Measurements from ENCODE around the gene KCNK10. TPM values are rescaled to one million over a fixed set of nuclear protein-coding genes. Genes with fewer than 3 reads are reported as not detected.

KCNK10 gene
- total and polyA plus RNA-seq, 2 donors (not counting 1 experiment from before 2014, with no cell fraction given) = 0.20 TPM; not detected in 1

GRCh38 chr14:88202286-88202685 is 120.8 kb downstream of the KCNK10 start:
- Histone ChIP-seq H3K27me3 (replicated peaks in 1 of 4; ENCODE audit: control extremely low read depth in 1 of 4, control insufficient read depth in 3 of 4, insufficient read depth in 4 of 4, low read length in 3 of 4) (peaks cover 0 to 4% (median 2%) of the 10 kb centered on the region in 4 experiments), H3K9ac (ENCODE audit: low read length) (no peak overlapping the region), H3K4me3 (ENCODE audit: control extremely low read depth in 1 of 5, extremely low read depth in 1 of 5, insufficient read depth in 1 of 5, low read depth in 2 of 5, low read length in 4 of 5) (no peak overlapping the region), H4K20me1 (ENCODE audit: control insufficient read depth, insufficient read depth, low read length, poor library complexity, severe bottlenecking) (no peaks in the 10 kb centered on the region), H3K9me3 (ENCODE audit: control extremely low read depth in 1 of 3, control insufficient read depth in 2 of 3, insufficient read depth in 1 of 3, low read length in 2 of 3) (no peaks in the 10 kb centered on the region), H3K4me1 (ENCODE audit: control insufficient read depth in 2 of 2, insufficient read depth in 2 of 2, low read length in 2 of 2) (no peaks in the 10 kb centered on the region), H2AFZ (ENCODE audit: insufficient read depth, low read depth, low read length, poor library complexity, severe bottlenecking) (no peak overlapping the region), H3K36me3 (replicated peaks in 1 of 2; ENCODE audit: control extremely low read depth in 1 of 2, control insufficient read depth in 1 of 2, extremely low read depth in 1 of 2, insufficient read depth in 2 of 2, low read length in 1 of 2) (no peaks in the 10 kb centered on the region), H3K79me2 (ENCODE audit: control insufficient read depth, insufficient read depth, low read length) (no peaks in the 10 kb centered on the region), H3K27ac (ENCODE audit: low read length in 2 of 2) (no peak overlapping the region), H3K4me2 (replicated peaks; ENCODE audit: low read depth, low read length, poor library complexity, severe bottlenecking) (no peak overlapping the region)
- ChIA-PET CTCF (interaction anchor here (1.6 to 2.5 kb wide), 3 partner anchors 13 to 34 kb away, joined by 5 to 13 read pairs (median 5); no protein-coding TSS in a partner anchor), POLR2A (no interaction called here)
- Mint-ChIP-seq H3K4me3 (no peak overlapping the region), H3K4me1 (peaks cover 2% of the 10 kb centered on the region), H3K27ac (no peak overlapping the region), H3K9me3 (ENCODE audit: insufficient read depth) (no peaks in the 10 kb centered on the region), H3K27me3 (peaks cover 13% of the 10 kb centered on the region)
- no peak for TF ChIP-seq EZH2 (IDR thresholded peaks at IDR 0.05; ENCODE audit: borderline replicate concordance, insufficient read depth, low read depth, low read length, poor library complexity, severe bottlenecking)
- no peak for TF ChIP-seq CTCF (IDR thresholded peaks at IDR 0.05)
- no peak for ATAC-seq (ENCODE audit: low read depth)
- 96% methylated on average over 4 of the region's 4 CpGs for whole genome bisulfite sequencing (ENCODE audit: insufficient coverage)
- DNase-seq = no peak
- intact Hi-C loops (cut with micrococcal nuclease) = no loop called here

- Mint-ChIP-seq H3K9me3 (ENCODE audit: insufficient read depth) (no peaks in the 10 kb centered on the region), H3K4me3 (no peak overlapping the region), H3K27ac (no peak overlapping the region), H3K4me1 (peaks cover under 1% of the 10 kb centered on the region), H3K27me3 (peaks cover 13% of the 10 kb centered on the region)
- Histone ChIP-seq H3K27me3 (replicated peaks in 1 of 4; ENCODE audit: control extremely low read depth in 1 of 4, control insufficient read depth in 3 of 4, insufficient read depth in 4 of 4, low read length in 3 of 4) (peaks cover 0 to 4% (median 2%) of the 10 kb centered on the region in 4 experiments), H2AFZ (ENCODE audit: insufficient read depth, low read depth, low read length, poor library complexity, severe bottlenecking) (no peak overlapping the region), H3K9me3 (ENCODE audit: control extremely low read depth in 1 of 3, control insufficient read depth in 2 of 3, insufficient read depth in 1 of 3, low read length in 2 of 3) (no peaks in the 10 kb centered on the region), H3K36me3 (replicated peaks in 1 of 2; ENCODE audit: control extremely low read depth in 1 of 2, control insufficient read depth in 1 of 2, extremely low read depth in 1 of 2, insufficient read depth in 2 of 2, low read length in 1 of 2) (no peaks in the 10 kb centered on the region), H3K27ac (ENCODE audit: low read length in 2 of 2) (no peak overlapping the region), H3K79me2 (ENCODE audit: control insufficient read depth, insufficient read depth, low read length) (no peaks in the 10 kb centered on the region), H3K9ac (ENCODE audit: low read length) (no peak overlapping the region), H3K4me2 (replicated peaks; ENCODE audit: low read depth, low read length, poor library complexity, severe bottlenecking) (no peak overlapping the region), H4K20me1 (ENCODE audit: control insufficient read depth, insufficient read depth, low read length, poor library complexity, severe bottlenecking) (no peaks in the 10 kb centered on the region), H3K4me3 (ENCODE audit: control extremely low read depth in 1 of 5, extremely low read depth in 1 of 5, insufficient read depth in 1 of 5, low read depth in 2 of 5, low read length in 4 of 5) (no peak overlapping the region), H3K4me1 (ENCODE audit: control insufficient read depth in 2 of 2, insufficient read depth in 2 of 2, low read length in 2 of 2) (no peaks in the 10 kb centered on the region)
- DNase-seq = no peak
- POLR2A ChIA-PET = no interaction called here
- ATAC-seq (ENCODE audit: low read depth) = no peak
- CTCF ChIA-PET = interaction anchor here (1.3 to 2.5 kb wide), 3 partner anchors 13 to 33 kb away, joined by 3 to 13 read pairs (median 5); no protein-coding TSS in a partner anchor
- WGBS (ENCODE audit: insufficient coverage) = 100% methylated on average over 1 of the region's 2 CpGs
- intact Hi-C loops (cut with micrococcal nuclease) = no loop called here
- TF ChIP-seq CTCF (IDR thresholded peaks at IDR 0.05) (no peak), EZH2 (IDR thresholded peaks at IDR 0.05; ENCODE audit: borderline replicate concordance, insufficient read depth, low read depth, low read length, poor library complexity, severe bottlenecking) (no peak)
Measured at GRCh38 chr14:88201851-88202250, 121.2 kb downstream of the KCNK10 start.
